Neural cell (in vitro differentiated cells): ENCODE measurements around the gene OR4C12. TPM values are rescaled to one million over a fixed set of nuclear protein-coding genes. Genes with fewer than 3 reads are reported as not detected.
"Not testable (repeated sequence)": the region's sequence is repeated elsewhere in the genome, so short reads cannot be mapped to it uniquely, and the experiment has no call there.

Experiments used
- H2AFZ ChIP-seq: fragments of 200-600, 300-800 bp; sonication (generic), shearing (Covaris generic); 2 replicates; pipeline ENCODE4 v1.6.0; 2014; ENCODE audit warnings: low read depth, mild to moderate bottlenecking, antibody characterized with exemption, low read length, moderate library complexity
- H3F3A ChIP-seq: fragments of 200-600 bp; shearing (Covaris generic); 2 replicates; pipeline ENCODE4 v1.6.1; 2016; ENCODE audit warnings: mild to moderate bottlenecking, moderate library complexity, mixed read lengths, antibody characterized with exemption, low read length; ENCODE audit not compliant: insufficient read depth, poor library complexity, severe bottlenecking
- H3K27ac ChIP-seq: fragments of 200-600, 300-800 bp; sonication (generic), shearing (Covaris generic); 2 replicates; pipeline ENCODE4 v1.5.1; 2014; ENCODE audit warnings: mild to moderate bottlenecking, low read length, moderate library complexity
- H3K27me3 ChIP-seq: fragments of 300-800, 200-600 bp; sonication (generic), shearing (Covaris generic); 2 replicates; pipeline ENCODE4 v1.6.0; 2014; ENCODE audit warnings: mild to moderate bottlenecking, low read depth, low read length, moderate library complexity; ENCODE audit not compliant: insufficient read depth
- H3K36me3 ChIP-seq: fragments of 300-800, 200-600 bp; sonication (generic), shearing (Covaris generic); 2 replicates; pipeline ENCODE4 v1.5.1; 2014; ENCODE audit warnings: mild to moderate bottlenecking, antibody characterized with exemption, low read length, moderate library complexity; ENCODE audit not compliant: insufficient read depth
- H3K4me2 ChIP-seq: fragments of 300-800, 200-600 bp; sonication (generic), shearing (Covaris generic); 2 replicates; pipeline ENCODE4 v1.6.0; 2014; ENCODE audit warnings: mild to moderate bottlenecking, low read length
- H3K4me3 ChIP-seq: fragments of 300-800, 200-600 bp; sonication (generic), shearing (Covaris generic); 2 replicates; pipeline ENCODE4 v1.5.1; 2014; ENCODE audit warnings: mild to moderate bottlenecking, low read length, moderate library complexity
- H3K79me2 ChIP-seq: fragments of 200-600 bp; shearing (Covaris generic); replicated peaks from 2 replicates; pipeline ENCODE4 v1.6.0; 2014; ENCODE audit warnings: mild to moderate bottlenecking, low read length, moderate library complexity; ENCODE audit not compliant: insufficient read depth
- H3K9ac ChIP-seq: fragments of 300-800, 200-600 bp; sonication (generic), shearing (Covaris generic); 2 replicates; pipeline ENCODE4 v1.6.1; 2016; ENCODE audit warnings: mild to moderate bottlenecking, low read length, mixed read lengths
- H3K9me2 ChIP-seq: fragments of 200-600 bp; shearing (Covaris generic); 2 replicates; pipeline ENCODE4 v1.6.1; 2016; ENCODE audit warnings: mild to moderate bottlenecking, low read length, mixed read lengths; ENCODE audit not compliant: insufficient read depth
- H3K9me3 ChIP-seq: fragments of 200-600, 300-800 bp; sonication (generic), shearing (Covaris generic); 2 replicates; pipeline ENCODE4 v1.6.1; 2016; ENCODE audit warnings: mild to moderate bottlenecking, mixed run types, low read length, moderate library complexity, mixed read lengths
- H4K20me1 ChIP-seq: fragments of 200-600 bp; shearing (Covaris generic); 2 replicates; pipeline ENCODE4 v1.6.1; 2016; ENCODE audit warnings: mild to moderate bottlenecking, mixed run types; ENCODE audit not compliant: insufficient read depth
- MXI1 ChIP-seq: fragments of 450-650 bp; conservative IDR thresholded peaks from 2 replicates; pipeline ENCODE4 v1.6.1; 2014; ENCODE audit warnings: antibody characterized with exemption, mild to moderate bottlenecking; ENCODE audit not compliant: poor library complexity, severe bottlenecking
- polyA plus RNA-seq: library from polyadenylated mRNA; depleted of rRNA; stranded (reverse); fragments of >200 nt; gene quantifications from 2 replicates; pipeline ENCODE4 v1.2.3, GENCODE V29; 2014
- TF ChIP-seq, protein P1 (sequence below): fragments of 450-650 bp; IDR thresholded peaks from 2 replicates; pipeline ENCODE4 v1.5.1; 2014; ENCODE audit warnings: antibody characterized with exemption, mild to moderate bottlenecking, moderate library complexity; ENCODE audit not compliant: poor library complexity, severe bottlenecking

OR4C12 gene
- polyA plus RNA-seq, 1 donor from 2014 or later = not detected

DNA sequence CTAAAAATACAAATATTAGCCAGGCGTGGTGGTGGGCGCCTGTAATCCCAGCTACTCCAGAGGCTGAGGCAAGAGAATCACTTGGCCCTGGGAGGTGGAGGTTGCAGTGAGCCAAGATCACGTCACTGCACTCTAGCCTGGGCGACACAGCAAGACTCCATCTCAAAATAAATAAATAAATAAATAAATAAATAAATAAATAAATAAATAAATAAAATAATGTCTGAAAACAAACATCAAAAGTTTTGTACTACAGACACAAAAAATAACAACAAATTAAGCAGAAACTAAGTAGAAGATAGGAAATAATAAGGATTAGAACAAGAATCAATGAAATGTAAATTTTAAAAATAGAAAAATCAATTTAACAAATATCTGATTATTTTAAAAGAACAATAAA is 8.9 kb downstream of the OR4C12 start:
- not testable (repeated sequence) for H3K4me3 ChIP-seq, H3K27ac ChIP-seq, H3K36me3 ChIP-seq, H4K20me1 ChIP-seq, H3F3A ChIP-seq, H3K9me2 ChIP-seq, H3K9me3 ChIP-seq, H3K79me2 ChIP-seq, H3K27me3 ChIP-seq, H2AFZ ChIP-seq, H3K9ac ChIP-seq, H3K4me2 ChIP-seq

DNA sequence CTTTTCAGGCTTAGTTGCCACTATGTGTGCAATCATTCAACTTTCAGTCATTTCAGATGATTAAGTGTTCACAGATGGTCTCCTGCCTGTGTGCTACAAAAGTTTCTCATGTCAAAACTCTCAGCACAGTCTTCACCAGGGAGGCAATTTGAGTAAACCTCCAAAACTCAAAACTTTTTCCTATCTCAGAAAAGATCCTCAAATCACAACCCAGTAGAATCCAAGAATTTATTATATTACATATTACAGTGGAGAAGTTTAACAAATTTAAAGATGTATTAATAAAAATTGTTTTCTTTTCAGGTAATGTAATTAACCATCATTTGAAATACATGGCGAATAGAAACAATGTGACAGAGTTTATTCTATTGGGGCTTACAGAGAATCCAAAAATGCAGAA is 30.2 kb downstream of the OR4C12 start, which contains the start of gene OR4C13:
OR4C13 (plus strand) TSS at position 301 of the 400 bp plus-strand sequence; CDS start at position 333, 32 bp downstream.
- Histone ChIP-seq H4K20me1 (no peaks in the 10 kb centered on the region), H3K79me2 (no peaks in the 10 kb centered on the region), H3K27ac (no peak within 1 kb of the TSS), H3K9me2 (no peaks in the 10 kb centered on the region), H2AFZ (no peak within 1 kb of the TSS), H3K4me2 (no peak within 1 kb of the TSS), H3K4me3 (no peak within 1 kb of the TSS), H3K27me3 (no peaks in the 10 kb centered on the region), H3K9ac (no peak within 1 kb of the TSS), H3K36me3 (no peaks in the 10 kb centered on the region), H3F3A (no peaks in the 10 kb centered on the region), H3K9me3 (no peaks in the 10 kb centered on the region)
- TF ChIP-seq MXI1 = no peak
- TF ChIP-seq, protein P1, sequence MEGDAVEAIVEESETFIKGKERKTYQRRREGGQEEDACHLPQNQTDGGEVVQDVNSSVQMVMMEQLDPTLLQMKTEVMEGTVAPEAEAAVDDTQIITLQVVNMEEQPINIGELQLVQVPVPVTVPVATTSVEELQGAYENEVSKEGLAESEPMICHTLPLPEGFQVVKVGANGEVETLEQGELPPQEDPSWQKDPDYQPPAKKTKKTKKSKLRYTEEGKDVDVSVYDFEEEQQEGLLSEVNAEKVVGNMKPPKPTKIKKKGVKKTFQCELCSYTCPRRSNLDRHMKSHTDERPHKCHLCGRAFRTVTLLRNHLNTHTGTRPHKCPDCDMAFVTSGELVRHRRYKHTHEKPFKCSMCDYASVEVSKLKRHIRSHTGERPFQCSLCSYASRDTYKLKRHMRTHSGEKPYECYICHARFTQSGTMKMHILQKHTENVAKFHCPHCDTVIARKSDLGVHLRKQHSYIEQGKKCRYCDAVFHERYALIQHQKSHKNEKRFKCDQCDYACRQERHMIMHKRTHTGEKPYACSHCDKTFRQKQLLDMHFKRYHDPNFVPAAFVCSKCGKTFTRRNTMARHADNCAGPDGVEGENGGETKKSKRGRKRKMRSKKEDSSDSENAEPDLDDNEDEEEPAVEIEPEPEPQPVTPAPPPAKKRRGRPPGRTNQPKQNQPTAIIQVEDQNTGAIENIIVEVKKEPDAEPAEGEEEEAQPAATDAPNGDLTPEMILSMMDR = no peak

DNA sequence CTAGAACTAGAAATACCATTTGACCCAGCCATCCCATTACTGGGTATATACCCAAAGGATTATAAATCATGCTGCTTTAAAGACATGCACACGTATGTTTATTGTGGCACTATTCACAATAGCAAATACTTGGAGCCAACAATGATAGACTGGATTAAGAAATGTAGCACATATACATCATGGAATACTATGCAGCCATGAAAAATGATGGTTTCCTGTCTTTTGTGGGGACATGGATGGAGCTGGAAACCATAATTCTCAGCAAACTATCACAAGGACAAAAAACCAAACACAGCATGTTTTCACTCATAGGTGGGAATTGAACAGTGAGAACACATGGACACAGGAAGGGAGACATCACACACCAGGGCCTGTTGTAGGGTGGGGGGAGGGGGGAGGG is 33.6 kb downstream of the OR4C12 start:
- not testable (repeated sequence) for H3K27me3 ChIP-seq, H4K20me1 ChIP-seq, H3K9ac ChIP-seq, H3K4me3 ChIP-seq, H2AFZ ChIP-seq, H3K27ac ChIP-seq, H3K9me3 ChIP-seq, H3K4me2 ChIP-seq, H3K36me3 ChIP-seq, H3K9me2 ChIP-seq, H3K79me2 ChIP-seq, H3F3A ChIP-seq

Other genes starting within 250 kb of the OR4C12 start
- not detected in 2 replicates for gene OR4C13, start 30.1 kb downstream of the OR4C12 start, polyA plus RNA-seq
- not detected in 2 replicates for gene OR4C45, start 50.3 kb upstream of the OR4C12 start, polyA plus RNA-seq